Measurements from ENCODE around the gene ZNF556. TPM values are rescaled to one million over a fixed set of nuclear protein-coding genes. Genes with fewer than 3 reads are reported as not detected.
A peak's percentile ranks its signal among the peaks of the same experiment; 100 is the strongest.

The ZNF556 gene
- total and polyA plus RNA-seq, 2 experiments from 2014 or later, result 0.03 TPM; not detected in 1

DNA sequence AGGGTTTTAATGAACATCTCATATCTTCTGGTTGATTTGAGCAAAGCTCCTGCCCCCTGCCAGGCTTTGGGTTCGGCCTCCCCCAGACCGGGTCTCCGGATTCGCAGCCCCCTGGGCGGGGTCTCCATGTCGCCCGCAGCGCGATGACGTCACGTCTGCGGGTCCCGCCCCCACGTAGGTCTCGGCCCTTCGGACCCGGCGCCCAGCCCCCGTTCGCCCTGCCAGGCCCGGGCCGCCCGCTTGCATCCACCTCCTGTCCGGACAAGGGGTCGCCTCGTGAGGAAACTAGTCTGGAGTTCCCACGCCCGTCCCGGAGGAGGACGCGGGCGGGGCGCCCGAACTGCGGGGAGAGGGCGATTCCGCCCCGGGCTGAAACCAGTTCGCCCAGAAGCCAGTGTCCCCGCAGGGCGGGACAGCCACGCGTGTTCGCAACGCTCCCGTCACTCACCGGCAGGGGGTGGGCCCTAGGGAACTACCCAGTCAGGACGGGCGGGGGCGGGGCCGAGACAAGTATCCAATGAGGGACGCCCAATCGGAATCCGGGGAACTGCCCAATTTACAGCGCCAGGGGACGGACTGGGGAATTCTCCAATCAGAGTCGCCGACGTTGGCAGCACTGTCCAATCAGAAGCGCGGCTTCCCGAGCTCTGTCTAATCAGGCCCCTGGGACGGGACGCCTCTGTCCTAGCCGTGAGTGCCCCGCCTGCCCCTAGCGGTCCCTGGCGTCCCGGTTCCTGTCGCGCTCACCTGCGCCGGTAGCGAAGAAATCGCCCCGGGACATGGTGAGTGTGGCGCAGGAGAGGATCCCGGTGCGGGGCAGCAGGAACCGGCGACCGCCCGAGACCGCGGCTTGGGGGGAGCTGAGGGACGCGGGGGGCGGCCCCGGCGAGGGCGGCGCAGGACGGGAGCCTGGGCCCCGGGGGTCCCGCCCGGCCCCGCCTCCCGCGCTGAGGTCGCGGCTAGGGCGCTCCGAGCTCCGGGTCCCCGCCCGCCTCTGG lies 26.0 kb upstream of the ZNF556 start, which contains the start of gene ZNF555:
ZNF555 (plus strand) TSS at position 682 of the 998 bp plus-strand sequence; CDS start at position 780, 98 bp downstream.
- Histone ChIP-seq H3K9me2 (replicated peaks; ENCODE audit: insufficient read depth) (no peaks in the 10 kb centered on the region), H3K27ac (peak within 1 kb of the TSS; percentile 96)

GRCh38 chr19:2841855-2842574 lies 25.1 kb upstream of the ZNF556 start:
- Histone ChIP-seq H3K4me2 (peak overlapping the region; percentile 98), H4K20me1 (ENCODE audit: insufficient read depth, poor library complexity, severe bottlenecking) (no peaks in the 10 kb centered on the region), H3K79me2 (peaks cover 50% of the 10 kb centered on the region), H3K9me2 (replicated peaks; ENCODE audit: insufficient read depth) (no peaks in the 10 kb centered on the region), H3K4me3 (peak overlapping the region; percentile 57), H2AFZ (peak overlapping the region; percentile 47), H3K27me3 (no peaks in the 10 kb centered on the region), H3K36me3 (replicated peaks; ENCODE audit: insufficient read depth, low read depth) (no peaks in the 10 kb centered on the region), H3K27ac (peak overlapping the region; percentile 76), H3K9me3 (ENCODE audit: low read depth) (no peaks in the 10 kb centered on the region), H3K4me1 (ENCODE audit: insufficient read depth) (peaks cover 6% of the 10 kb centered on the region)
- DNase-seq (ENCODE audit: low spot score), result peak; percentile 45
- 5% methylated on average over 39 of the region's 62 CpGs for WGBS (ENCODE audit: low lambda C conversion rate, missing lambda C conversion rate)
- TF ChIP-seq EZH2 (IDR thresholded peaks at IDR 0.05; ENCODE audit: borderline replicate concordance), result no peak
- TF ChIP-seq EZH2phosphoT487 (IDR thresholded peaks at IDR 0.05; ENCODE audit: low read depth, severe bottlenecking, unreplicated experiment), result no peak
- TF ChIP-seq CTCF (IDR thresholded peaks at IDR 0.05; ENCODE audit: poor library complexity), result no peak

More for the DNA sequence above, 26.0 kb upstream of the ZNF556 start, which contains the start of gene ZNF555:
- Histone ChIP-seq H3K4me3 (peak within 1 kb of the TSS; percentile 57), H3K9me3 (ENCODE audit: low read depth) (peaks cover 4% of the 10 kb centered on the region), H3K27me3 (no peaks in the 10 kb centered on the region), H3K79me2 (peaks cover 42% of the 10 kb centered on the region), H3K4me1 (ENCODE audit: insufficient read depth) (peaks cover 6% of the 10 kb centered on the region), H3K36me3 (replicated peaks; ENCODE audit: insufficient read depth, low read depth) (no peaks in the 10 kb centered on the region), H4K20me1 (ENCODE audit: insufficient read depth, poor library complexity, severe bottlenecking) (no peaks in the 10 kb centered on the region), H3K4me2 (peak within 1 kb of the TSS; percentile 98), H2AFZ (peak within 1 kb of the TSS; percentile 94)
- DNase-seq (ENCODE audit: low spot score), result peak; percentile 99
- WGBS (ENCODE audit: low lambda C conversion rate, missing lambda C conversion rate), result 1% methylated on average over 63 of the region's 106 CpGs
- TF ChIP-seq EZH2phosphoT487 (IDR thresholded peaks at IDR 0.05; ENCODE audit: low read depth, severe bottlenecking, unreplicated experiment), result no peak
- TF ChIP-seq CTCF (IDR thresholded peaks at IDR 0.05; ENCODE audit: poor library complexity), result peak; percentile 31

GRCh38 chr19:2845107-2845506 lies 22.0 kb upstream of the ZNF556 start:
- TF ChIP-seq CTCF (IDR thresholded peaks at IDR 0.05; ENCODE audit: poor library complexity), result no peak
- TF ChIP-seq EZH2phosphoT487 (IDR thresholded peaks at IDR 0.05; ENCODE audit: low read depth, severe bottlenecking, unreplicated experiment), result no peak
- no peak for TF ChIP-seq EZH2 (IDR thresholded peaks at IDR 0.05; ENCODE audit: borderline replicate concordance)
- Histone ChIP-seq H4K20me1 (ENCODE audit: insufficient read depth, poor library complexity, severe bottlenecking) (no peaks in the 10 kb centered on the region), H3K4me2 (no peak overlapping the region), H3K4me3 (no peak overlapping the region), H3K36me3 (replicated peaks; ENCODE audit: insufficient read depth, low read depth) (no peaks in the 10 kb centered on the region), H2AFZ (no peak overlapping the region), H3K9me3 (ENCODE audit: low read depth) (no peaks in the 10 kb centered on the region), H3K4me1 (ENCODE audit: insufficient read depth) (peaks cover 6% of the 10 kb centered on the region), H3K27me3 (no peaks in the 10 kb centered on the region), H3K79me2 (peaks cover 67% of the 10 kb centered on the region), H3K27ac (no peak overlapping the region), H3K9me2 (replicated peaks; ENCODE audit: insufficient read depth) (no peaks in the 10 kb centered on the region)
- no peak for DNase-seq (ENCODE audit: low spot score)
- WGBS (ENCODE audit: low lambda C conversion rate, missing lambda C conversion rate), result 100% methylated on average over 2 of the region's 2 CpGs

Measured in hepatocyte (in vitro differentiated cells).